Left ventricle myocardium inferior (tissue), 1 donor: ENCODE measurements around the gene NDUFS3. TPM values are rescaled to one million over a fixed set of nuclear protein-coding genes. Genes with fewer than 3 reads are reported as not detected.

Experiments used
- DNase-seq: peaks from one replicate; pipeline ENCODE4 v3.0.0-alpha.2; 2020
- H3K27ac ChIP-seq: fragments of 200-600 bp; replicated peaks from 2 replicates; pipeline ENCODE4 v1.8.0; 2021
- H3K27me3 ChIP-seq: fragments of 200-600 bp; 2 replicates; pipeline ENCODE4 v1.8.0; 2021; ENCODE audit warnings: low read depth
- H3K36me3 ChIP-seq: fragments of 200-600 bp; 2 replicates; pipeline ENCODE4 v1.8.0; 2021
- H3K4me1 ChIP-seq: fragments of 200-600 bp; 2 replicates; pipeline ENCODE4 v1.8.0; 2021
- H3K4me3 ChIP-seq: fragments of 200-600 bp; 2 replicates; pipeline ENCODE4 v1.8.0; 2021; ENCODE audit warnings: mild to moderate bottlenecking, moderate library complexity
- H3K9me3 ChIP-seq: fragments of 200-600 bp; replicated peaks from 2 replicates; pipeline ENCODE4 v1.8.0; 2021
- CTCF ChIP-seq: fragments of 200-600 bp; IDR thresholded peaks from 2 replicates; pipeline ENCODE4 v1.8.0; 2021; ENCODE audit warnings: antibody characterized with exemption, mild to moderate bottlenecking, borderline replicate concordance
- intact Hi-C: fragments of 100-400 bp; cut with micrococcal nuclease; formaldehyde crosslinking; loops from one replicate; pipeline ENCODE4 v1.11.0; 2022
- total RNA-seq: library from RNA; stranded (reverse); fragmentation: NEBNext Ultra II Directional; extraction: Animal tissue kit (Norgen Biotek cat#: 25700); gene quantifications from one replicate; pipeline ENCODE4 v1.2.1, GENCODE V29; 2021
- donor health status: DM: no; HTN: yes; CAD: no; lungs with severe emphysema.

NDUFS3 gene
- total RNA-seq, 1 donor from 2014 or later: 296 TPM

- peak overlapping the region; percentile 16 for H3K27ac ChIP-seq
- no peak for DNase-seq
- no peaks in the 10 kb centered on the region for H3K9me3 ChIP-seq
- intact Hi-C loops: no loop called here
- H3K27me3 ChIP-seq: peaks cover 59% of the 10 kb centered on the region
- peaks cover 38% of the 10 kb centered on the region for H3K4me1 ChIP-seq
- peaks cover 7% of the 10 kb centered on the region for H3K36me3 ChIP-seq
- peak overlapping the region; percentile 58 for H3K4me3 ChIP-seq
- no peak for TF ChIP-seq CTCF
Measured at GRCh38 chr11:47589584-47589976, 10.7 kb downstream of the NDUFS3 start.

GRCh38 chr11:47589977-47590861 lies 11.3 kb downstream of the NDUFS3 start:
- peaks cover 44% of the 10 kb centered on the region for H3K4me1 ChIP-seq
- peaks cover 65% of the 10 kb centered on the region for H3K27me3 ChIP-seq
- intact Hi-C loops: no loop called here
- H3K36me3 ChIP-seq: peaks cover under 1% of the 10 kb centered on the region
- DNase-seq: no peak
- H3K4me3 ChIP-seq: peak overlapping the region; percentile 58
- H3K9me3 ChIP-seq: no peaks in the 10 kb centered on the region
- TF ChIP-seq CTCF: no peak
- H3K27ac ChIP-seq: peak overlapping the region; percentile 16

GRCh38 chr11:47591764-47592163 lies 12.9 kb downstream of the NDUFS3 start:
- no peak for DNase-seq
- Histone ChIP-seq H3K36me3 (no peaks in the 10 kb centered on the region), H3K9me3 (no peaks in the 10 kb centered on the region), H3K4me1 (peaks cover 37% of the 10 kb centered on the region), H3K4me3 (no peak overlapping the region), H3K27me3 (peaks cover 69% of the 10 kb centered on the region), H3K27ac (no peak overlapping the region)
- no peak for TF ChIP-seq CTCF
- intact Hi-C loops: no loop called here

- Histone ChIP-seq H3K27me3 (peaks cover 69% of the 10 kb centered on the region), H3K36me3 (no peaks in the 10 kb centered on the region), H3K4me1 (peaks cover 34% of the 10 kb centered on the region), H3K27ac (no peak overlapping the region), H3K9me3 (no peaks in the 10 kb centered on the region), H3K4me3 (no peak overlapping the region)
- no peak for DNase-seq
- TF ChIP-seq CTCF: no peak
- intact Hi-C loops: no loop called here
Measured at GRCh38 chr11:47592251-47592650, 13.4 kb downstream of the NDUFS3 start.

GRCh38 chr11:47592970-47593369 lies 14.1 kb downstream of the NDUFS3 start:
- H3K27me3 ChIP-seq: peaks cover 69% of the 10 kb centered on the region
- H3K4me1 ChIP-seq: peaks cover 29% of the 10 kb centered on the region
- H3K4me3 ChIP-seq: no peak overlapping the region
- no peaks in the 10 kb centered on the region for H3K36me3 ChIP-seq
- H3K27ac ChIP-seq: no peak overlapping the region
- no peak for TF ChIP-seq CTCF
- intact Hi-C loops: no loop called here
- no peak for DNase-seq
- H3K9me3 ChIP-seq: no peaks in the 10 kb centered on the region
